ENCODE measurements around the gene NPFFR1.

DNA sequence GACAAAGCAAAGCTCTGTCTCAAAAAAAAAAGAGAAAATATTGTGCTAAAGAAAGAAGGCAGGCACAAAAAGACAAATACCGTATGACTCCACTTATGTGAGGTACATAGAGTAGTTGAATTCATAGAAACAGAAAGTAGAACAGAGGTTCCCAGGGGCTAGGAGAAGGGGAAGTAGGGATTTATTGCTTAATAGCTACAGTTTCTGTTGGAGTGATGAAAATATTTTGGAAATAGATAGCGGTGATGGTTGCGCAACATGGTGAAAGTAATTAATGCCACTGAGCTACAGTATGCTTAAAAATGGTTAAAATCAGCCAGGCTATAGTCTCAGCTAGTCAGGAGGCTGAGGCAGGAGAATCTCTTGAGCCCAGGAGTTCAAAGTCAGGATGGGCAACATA lies 18.5 kb upstream of the NPFFR1 start:
- TF ChIP-seq, protein P1, sequence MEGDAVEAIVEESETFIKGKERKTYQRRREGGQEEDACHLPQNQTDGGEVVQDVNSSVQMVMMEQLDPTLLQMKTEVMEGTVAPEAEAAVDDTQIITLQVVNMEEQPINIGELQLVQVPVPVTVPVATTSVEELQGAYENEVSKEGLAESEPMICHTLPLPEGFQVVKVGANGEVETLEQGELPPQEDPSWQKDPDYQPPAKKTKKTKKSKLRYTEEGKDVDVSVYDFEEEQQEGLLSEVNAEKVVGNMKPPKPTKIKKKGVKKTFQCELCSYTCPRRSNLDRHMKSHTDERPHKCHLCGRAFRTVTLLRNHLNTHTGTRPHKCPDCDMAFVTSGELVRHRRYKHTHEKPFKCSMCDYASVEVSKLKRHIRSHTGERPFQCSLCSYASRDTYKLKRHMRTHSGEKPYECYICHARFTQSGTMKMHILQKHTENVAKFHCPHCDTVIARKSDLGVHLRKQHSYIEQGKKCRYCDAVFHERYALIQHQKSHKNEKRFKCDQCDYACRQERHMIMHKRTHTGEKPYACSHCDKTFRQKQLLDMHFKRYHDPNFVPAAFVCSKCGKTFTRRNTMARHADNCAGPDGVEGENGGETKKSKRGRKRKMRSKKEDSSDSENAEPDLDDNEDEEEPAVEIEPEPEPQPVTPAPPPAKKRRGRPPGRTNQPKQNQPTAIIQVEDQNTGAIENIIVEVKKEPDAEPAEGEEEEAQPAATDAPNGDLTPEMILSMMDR (IDR thresholded peaks at IDR 0.05) = no peak
- no peak for TF ChIP-seq POLR2A (IDR thresholded peaks at IDR 0.05)

Data from lower leg skin (tissue), 3 donors.